Tibial nerve (tissue), 4 donors: ENCODE results near the gene PCCB.

Source experiments
- CTCF ChIP-seq, 5 experiments: fragments of 200-600 bp in 3 of 5; fragments of 450-650 bp in 2 of 5; sonication (generic) in 3 of 5; IDR thresholded peaks; one replicate each; pipeline ENCODE4 v1.5.1; 2016 to 2019; ENCODE audit warnings: antibody characterized with exemption in 5 of 5, mild to moderate bottlenecking in 3 of 5, moderate library complexity in 2 of 5
- EP300 ChIP-seq, 2 donors: sonication (generic); formaldehyde crosslinking; IDR thresholded peaks; one replicate each; pipeline ENCODE4 v1.6.1; 2017; ENCODE audit warnings: antibody characterized with exemption in 2 of 2, mild to moderate bottlenecking in 1 of 2
- POLR2A ChIP-seq, 2 donors: fragments of 450-650 bp; IDR thresholded peaks; one replicate each; pipeline ENCODE4 v1.6.1; 2017; ENCODE audit warnings: antibody characterized with exemption in 2 of 2, mild to moderate bottlenecking in 2 of 2, moderate library complexity in 2 of 2

GRCh38 chr3:136249091-136249490 lies 1.0 kb upstream of the PCCB start:
- no peak for TF ChIP-seq POLR2A (IDR thresholded peaks at IDR 0.05)
- TF ChIP-seq CTCF (IDR thresholded peaks at IDR 0.05): no peak
- no peak for TF ChIP-seq EP300 (IDR thresholded peaks at IDR 0.05)
